ENCODE data around the gene MCCD1.

MCCD1 gene

DNA sequence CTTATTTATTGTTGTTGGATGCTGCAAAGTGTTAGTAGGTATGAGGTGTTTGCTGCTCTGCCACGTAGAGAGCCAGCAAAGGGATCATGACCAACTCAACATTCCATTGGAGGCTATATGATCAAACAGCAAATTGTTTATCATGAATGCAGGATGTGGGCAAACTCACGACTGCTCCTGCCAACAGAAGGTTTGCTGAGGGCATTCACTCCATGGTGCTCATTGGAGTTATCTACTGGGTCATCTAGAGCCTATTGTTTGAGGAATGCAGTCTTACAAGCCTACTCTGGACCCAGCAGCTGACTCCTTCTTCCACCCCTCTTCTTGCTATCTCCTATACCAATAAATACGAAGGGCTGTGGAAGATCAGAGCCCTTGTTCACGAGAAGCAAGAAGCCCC lies 18.8 kb upstream of the MCCD1 start:
- DNase-seq: no peak
- in situ Hi-C loops (cut with HindIII; ENCODE audit: low pct_ligation_motif_present, low sequenced_read_pairs): no loop called here
- H3K27me3 ChIP-seq (replicated peaks): no peaks in the 10 kb centered on the region

DNA sequence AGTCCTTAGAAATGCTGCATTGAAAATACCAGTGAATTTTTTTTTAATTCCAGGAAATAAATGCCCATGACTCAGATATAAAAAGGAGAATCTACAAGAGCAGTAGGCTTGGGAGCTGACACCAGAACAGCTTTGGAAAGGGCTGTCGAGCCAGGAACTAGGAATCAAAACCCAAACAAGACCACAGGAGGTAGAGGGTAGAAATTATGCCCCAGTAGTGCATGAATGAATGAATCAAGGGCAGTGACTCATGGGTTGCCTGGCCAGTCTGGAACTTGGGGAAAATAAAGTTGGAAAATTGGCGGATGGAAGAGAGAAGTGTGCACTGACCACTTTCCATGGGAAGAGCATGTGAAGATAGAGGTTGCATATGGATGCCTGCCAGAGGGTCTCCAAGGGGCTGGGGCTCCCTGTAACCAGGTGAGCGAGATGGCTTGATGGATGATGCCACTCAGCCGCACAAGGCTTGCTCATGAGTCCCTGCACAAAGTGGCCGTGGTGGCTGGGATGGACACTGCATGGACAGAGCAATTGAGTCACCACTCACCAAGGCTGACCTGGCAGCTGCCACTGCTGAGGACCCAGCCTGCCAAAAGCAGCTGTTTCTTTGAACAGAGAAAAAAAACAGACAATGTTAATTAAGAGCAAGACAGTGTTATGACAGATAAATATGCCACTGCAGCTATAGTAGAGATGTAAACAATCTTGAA lies 15.2 kb upstream of the MCCD1 start:
- H3K27me3 ChIP-seq (replicated peaks): no peaks in the 10 kb centered on the region
- no peak for DNase-seq
- in situ Hi-C loops (cut with HindIII; ENCODE audit: low pct_ligation_motif_present, low sequenced_read_pairs): no loop called here
- H3K4me3 ChIP-seq (ENCODE audit: low read depth, low read length): no peak overlapping the region
- peaks cover 9% of the 10 kb centered on the region for H3K36me3 ChIP-seq (replicated peaks)
- no peak overlapping the region for H3K27ac ChIP-seq
- TF ChIP-seq, protein P1, sequence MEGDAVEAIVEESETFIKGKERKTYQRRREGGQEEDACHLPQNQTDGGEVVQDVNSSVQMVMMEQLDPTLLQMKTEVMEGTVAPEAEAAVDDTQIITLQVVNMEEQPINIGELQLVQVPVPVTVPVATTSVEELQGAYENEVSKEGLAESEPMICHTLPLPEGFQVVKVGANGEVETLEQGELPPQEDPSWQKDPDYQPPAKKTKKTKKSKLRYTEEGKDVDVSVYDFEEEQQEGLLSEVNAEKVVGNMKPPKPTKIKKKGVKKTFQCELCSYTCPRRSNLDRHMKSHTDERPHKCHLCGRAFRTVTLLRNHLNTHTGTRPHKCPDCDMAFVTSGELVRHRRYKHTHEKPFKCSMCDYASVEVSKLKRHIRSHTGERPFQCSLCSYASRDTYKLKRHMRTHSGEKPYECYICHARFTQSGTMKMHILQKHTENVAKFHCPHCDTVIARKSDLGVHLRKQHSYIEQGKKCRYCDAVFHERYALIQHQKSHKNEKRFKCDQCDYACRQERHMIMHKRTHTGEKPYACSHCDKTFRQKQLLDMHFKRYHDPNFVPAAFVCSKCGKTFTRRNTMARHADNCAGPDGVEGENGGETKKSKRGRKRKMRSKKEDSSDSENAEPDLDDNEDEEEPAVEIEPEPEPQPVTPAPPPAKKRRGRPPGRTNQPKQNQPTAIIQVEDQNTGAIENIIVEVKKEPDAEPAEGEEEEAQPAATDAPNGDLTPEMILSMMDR (IDR thresholded peaks at IDR 0.05; ENCODE audit: low read depth, low read length, missing control alignments): no peak

More for the DNA sequence above, 18.8 kb upstream of the MCCD1 start:
- H3K36me3 ChIP-seq (replicated peaks): peaks cover 18% of the 10 kb centered on the region
- no peak overlapping the region for H3K27ac ChIP-seq
- TF ChIP-seq, protein P1 (IDR thresholded peaks at IDR 0.05; ENCODE audit: low read depth, low read length, missing control alignments): no peak
- no peak overlapping the region for H3K4me3 ChIP-seq (ENCODE audit: low read depth, low read length)

DNA sequence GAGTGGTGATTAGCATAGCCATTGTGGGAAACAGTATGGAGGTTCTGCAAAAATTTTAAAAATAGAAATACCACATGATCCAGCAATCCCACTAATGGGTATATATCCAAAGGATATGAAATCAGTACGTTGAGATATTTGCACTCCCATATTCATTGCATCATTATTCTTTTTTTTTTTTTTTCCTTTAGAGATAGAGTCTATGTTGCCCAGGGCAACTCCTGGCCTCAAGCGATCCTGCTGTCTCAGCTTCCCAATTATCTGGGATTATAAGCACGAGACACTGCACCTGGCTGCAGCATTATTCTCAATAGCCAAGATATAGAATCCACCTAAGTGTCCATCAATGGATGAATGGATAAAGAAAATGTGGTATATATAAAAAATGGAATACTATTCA lies 6.9 kb upstream of the MCCD1 start:
- TF ChIP-seq, protein P1 (IDR thresholded peaks at IDR 0.05; ENCODE audit: low read depth, low read length, missing control alignments): no peak
- Histone ChIP-seq H3K27me3 (replicated peaks) (no peaks in the 10 kb centered on the region), H3K27ac (no peak overlapping the region), H3K36me3 (replicated peaks) (no peaks in the 10 kb centered on the region), H3K4me3 (ENCODE audit: low read depth, low read length) (no peak overlapping the region)
- in situ Hi-C loops (cut with HindIII; ENCODE audit: low pct_ligation_motif_present, low sequenced_read_pairs): no loop called here
- no peak for DNase-seq

DNA sequence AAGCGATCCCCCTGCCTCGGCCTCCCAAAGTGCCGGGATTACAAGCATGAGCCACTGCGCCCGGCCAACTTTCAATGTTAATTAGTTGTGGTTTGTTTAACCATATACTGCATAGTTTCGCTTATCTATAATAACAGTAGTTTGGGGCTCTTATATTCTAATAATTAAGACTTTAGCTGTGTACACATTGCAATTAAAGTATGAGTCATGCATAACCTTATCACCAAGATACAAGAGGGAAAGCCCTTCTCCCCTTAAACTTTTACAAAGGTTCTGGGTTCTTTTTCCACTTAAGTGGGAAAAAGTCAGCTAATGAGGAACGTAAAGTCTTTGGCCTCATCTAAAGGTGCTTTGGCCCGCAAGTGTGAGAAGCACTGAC lies 3.2 kb upstream of the MCCD1 start:
- in situ Hi-C loops (cut with HindIII; ENCODE audit: low pct_ligation_motif_present, low sequenced_read_pairs): no loop called here
- Histone ChIP-seq H3K4me3 (ENCODE audit: low read depth, low read length) (no peak overlapping the region), H3K27ac (peak overlapping the region; percentile 60), H3K27me3 (replicated peaks) (no peaks in the 10 kb centered on the region), H3K36me3 (replicated peaks) (peaks cover 11% of the 10 kb centered on the region)
- TF ChIP-seq, protein P1 (IDR thresholded peaks at IDR 0.05; ENCODE audit: low read depth, low read length, missing control alignments): no peak
- no peak for DNase-seq

DNA sequence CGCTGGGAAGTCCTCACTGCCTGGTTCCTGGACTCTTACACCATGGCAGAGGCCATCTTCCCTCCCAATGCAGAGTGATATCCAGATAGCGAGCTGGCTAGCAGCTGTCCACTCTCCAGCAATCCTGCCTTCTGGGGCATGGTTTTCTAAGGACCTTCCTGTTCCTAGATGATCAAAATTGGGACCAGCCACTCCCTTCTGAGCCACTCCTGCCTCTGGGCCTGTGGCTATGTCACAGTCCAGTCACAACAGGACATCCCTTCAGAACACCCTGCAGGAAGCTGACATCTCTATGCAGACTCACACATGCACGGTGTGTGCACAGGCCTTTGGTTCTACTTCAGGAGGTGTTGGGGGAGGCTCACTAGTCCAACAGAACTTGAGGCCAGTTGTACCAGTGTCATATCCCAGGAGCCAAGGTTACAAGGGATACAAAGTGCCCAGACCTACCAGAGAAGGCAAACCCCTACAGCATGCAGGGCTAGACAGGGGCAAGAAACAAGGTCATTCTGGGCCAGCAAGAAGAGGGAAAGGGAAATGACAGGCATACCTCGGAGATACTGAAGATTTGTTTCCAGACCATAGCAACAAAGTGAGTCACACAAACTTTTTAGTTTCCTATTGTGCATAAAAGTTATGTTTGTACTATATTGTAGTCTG lies 2.7 kb upstream of the MCCD1 start:
- TF ChIP-seq, protein P1 (IDR thresholded peaks at IDR 0.05; ENCODE audit: low read depth, low read length, missing control alignments): no peak
- in situ Hi-C loops (cut with HindIII; ENCODE audit: low pct_ligation_motif_present, low sequenced_read_pairs): no loop called here
- peak; percentile 66 for DNase-seq
- H3K36me3 ChIP-seq (replicated peaks): peaks cover 16% of the 10 kb centered on the region
- no peak overlapping the region for H3K4me3 ChIP-seq (ENCODE audit: low read depth, low read length)
- peak overlapping the region; percentile 60 for H3K27ac ChIP-seq
- no peaks in the 10 kb centered on the region for H3K27me3 ChIP-seq (replicated peaks)

Measured in brain microvascular endothelial cell (primary cell).